GM23338 (cell line): ENCODE results near the gene FAM13A.

Experiments
- CREB1 ChIP-seq: fragments of 250-450 bp; sonication (Bioruptor Pico); IDR thresholded peaks from 2 replicates; pipeline ENCODE4 v1.5.0; 2020; ENCODE audit warnings: low read depth, mild to moderate bottlenecking, moderate library complexity
- EZH2 ChIP-seq: fragments of 200-600 bp; sonication (generic); IDR thresholded peaks from one replicate; pipeline ENCODE4 v1.8.0; 2017; ENCODE audit warnings: antibody characterized with exemption, mild to moderate bottlenecking, low read depth; ENCODE audit not compliant: unreplicated experiment
- EZH2phosphoT487 ChIP-seq: fragments of 200-600 bp; sonication (generic); IDR thresholded peaks from one replicate; pipeline ENCODE4 v1.8.1; 2018; ENCODE audit warnings: antibody characterized with exemption; ENCODE audit not compliant: unreplicated experiment
- NANOG ChIP-seq: IDR thresholded peaks from 2 replicates; pipeline ENCODE4 v1.6.1; 2016; ENCODE audit warnings: antibody characterized with exemption, borderline replicate concordance
- POLR2AphosphoS5 ChIP-seq: IDR thresholded peaks from 2 replicates; pipeline ENCODE4 v1.6.1; 2016; ENCODE audit warnings: antibody characterized with exemption, low read depth
- ZNF114 ChIP-seq: fragments of 250-450 bp; sonication (Bioruptor Pico); IDR thresholded peaks from 2 replicates; pipeline ENCODE4 v1.5.0; 2020; ENCODE audit warnings: mild to moderate bottlenecking, moderate library complexity
- TF ChIP-seq, protein P1 (sequence below), 2 experiments: fragments of 200-600 bp in 1 of 2; sonication (generic) in 1 of 2; conservative IDR thresholded peaks; 2 replicates each; pipeline versions ENCODE4 v1.5.1 to v1.6.1; 2016 to 2017; ENCODE audit warnings: antibody characterized with exemption in 2 of 2, low read depth in 2 of 2, mild to moderate bottlenecking in 2 of 2, moderate library complexity in 1 of 2
- TF ChIP-seq, protein P2 (sequence below): IDR thresholded peaks from one replicate; pipeline ENCODE4 v1.6.1; 2018; ENCODE audit warnings: antibody characterized with exemption; ENCODE audit not compliant: unreplicated experiment
- TF ChIP-seq, protein P3 (sequence below): IDR thresholded peaks from 2 replicates; pipeline ENCODE4 v1.6.1; 2016; ENCODE audit warnings: antibody characterized with exemption

DNA sequence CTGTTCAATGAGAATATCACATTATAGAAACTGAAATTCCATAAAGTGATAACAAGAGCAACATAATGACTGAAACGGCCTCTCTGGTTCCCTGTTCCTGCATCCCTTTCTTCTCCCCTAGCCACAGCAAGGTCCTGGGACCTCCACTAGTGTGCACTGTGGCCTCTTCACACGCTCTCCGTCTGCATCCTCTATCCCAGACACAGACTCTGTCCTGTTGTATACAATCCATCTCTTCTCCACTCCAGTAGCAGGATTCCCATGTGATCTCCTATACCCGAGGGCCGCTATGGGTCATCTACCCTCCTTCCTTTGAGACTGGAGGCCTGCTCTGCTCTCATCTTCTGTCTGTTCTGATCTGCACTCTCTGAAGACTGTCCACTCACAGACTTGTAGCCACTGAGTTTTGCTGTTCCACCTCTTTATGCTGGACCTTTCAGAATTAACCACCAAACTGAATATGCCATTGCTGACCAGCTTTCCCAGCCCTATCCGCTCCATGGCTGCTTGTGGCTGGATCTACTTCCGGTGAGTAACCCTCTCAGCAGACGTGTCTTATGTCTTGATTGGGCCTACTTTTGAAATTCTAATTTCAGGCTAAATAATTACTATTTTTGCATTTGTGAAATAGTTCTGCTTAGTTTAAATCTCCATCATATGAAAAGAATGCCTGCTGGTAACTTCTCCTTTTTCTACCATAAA, 254.2 kb downstream of the FAM13A start:
- TF ChIP-seq, protein P1, sequence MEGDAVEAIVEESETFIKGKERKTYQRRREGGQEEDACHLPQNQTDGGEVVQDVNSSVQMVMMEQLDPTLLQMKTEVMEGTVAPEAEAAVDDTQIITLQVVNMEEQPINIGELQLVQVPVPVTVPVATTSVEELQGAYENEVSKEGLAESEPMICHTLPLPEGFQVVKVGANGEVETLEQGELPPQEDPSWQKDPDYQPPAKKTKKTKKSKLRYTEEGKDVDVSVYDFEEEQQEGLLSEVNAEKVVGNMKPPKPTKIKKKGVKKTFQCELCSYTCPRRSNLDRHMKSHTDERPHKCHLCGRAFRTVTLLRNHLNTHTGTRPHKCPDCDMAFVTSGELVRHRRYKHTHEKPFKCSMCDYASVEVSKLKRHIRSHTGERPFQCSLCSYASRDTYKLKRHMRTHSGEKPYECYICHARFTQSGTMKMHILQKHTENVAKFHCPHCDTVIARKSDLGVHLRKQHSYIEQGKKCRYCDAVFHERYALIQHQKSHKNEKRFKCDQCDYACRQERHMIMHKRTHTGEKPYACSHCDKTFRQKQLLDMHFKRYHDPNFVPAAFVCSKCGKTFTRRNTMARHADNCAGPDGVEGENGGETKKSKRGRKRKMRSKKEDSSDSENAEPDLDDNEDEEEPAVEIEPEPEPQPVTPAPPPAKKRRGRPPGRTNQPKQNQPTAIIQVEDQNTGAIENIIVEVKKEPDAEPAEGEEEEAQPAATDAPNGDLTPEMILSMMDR (conservative IDR thresholded peaks at IDR 0.05; ENCODE audit: low read depth in 2 of 2), result no peak
- TF ChIP-seq, protein P2, sequence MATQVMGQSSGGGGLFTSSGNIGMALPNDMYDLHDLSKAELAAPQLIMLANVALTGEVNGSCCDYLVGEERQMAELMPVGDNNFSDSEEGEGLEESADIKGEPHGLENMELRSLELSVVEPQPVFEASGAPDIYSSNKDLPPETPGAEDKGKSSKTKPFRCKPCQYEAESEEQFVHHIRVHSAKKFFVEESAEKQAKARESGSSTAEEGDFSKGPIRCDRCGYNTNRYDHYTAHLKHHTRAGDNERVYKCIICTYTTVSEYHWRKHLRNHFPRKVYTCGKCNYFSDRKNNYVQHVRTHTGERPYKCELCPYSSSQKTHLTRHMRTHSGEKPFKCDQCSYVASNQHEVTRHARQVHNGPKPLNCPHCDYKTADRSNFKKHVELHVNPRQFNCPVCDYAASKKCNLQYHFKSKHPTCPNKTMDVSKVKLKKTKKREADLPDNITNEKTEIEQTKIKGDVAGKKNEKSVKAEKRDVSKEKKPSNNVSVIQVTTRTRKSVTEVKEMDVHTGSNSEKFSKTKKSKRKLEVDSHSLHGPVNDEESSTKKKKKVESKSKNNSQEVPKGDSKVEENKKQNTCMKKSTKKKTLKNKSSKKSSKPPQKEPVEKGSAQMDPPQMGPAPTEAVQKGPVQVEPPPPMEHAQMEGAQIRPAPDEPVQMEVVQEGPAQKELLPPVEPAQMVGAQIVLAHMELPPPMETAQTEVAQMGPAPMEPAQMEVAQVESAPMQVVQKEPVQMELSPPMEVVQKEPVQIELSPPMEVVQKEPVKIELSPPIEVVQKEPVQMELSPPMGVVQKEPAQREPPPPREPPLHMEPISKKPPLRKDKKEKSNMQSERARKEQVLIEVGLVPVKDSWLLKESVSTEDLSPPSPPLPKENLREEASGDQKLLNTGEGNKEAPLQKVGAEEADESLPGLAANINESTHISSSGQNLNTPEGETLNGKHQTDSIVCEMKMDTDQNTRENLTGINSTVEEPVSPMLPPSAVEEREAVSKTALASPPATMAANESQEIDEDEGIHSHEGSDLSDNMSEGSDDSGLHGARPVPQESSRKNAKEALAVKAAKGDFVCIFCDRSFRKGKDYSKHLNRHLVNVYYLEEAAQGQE, result no peak
- TF ChIP-seq EZH2phosphoT487 (no peak), POLR2AphosphoS5 (no peak), EZH2 (no peak), ZNF114 (CRISPR knock-in tag) (no peak), NANOG (no peak), CREB1 (no peak)
- TF ChIP-seq, protein P3, sequence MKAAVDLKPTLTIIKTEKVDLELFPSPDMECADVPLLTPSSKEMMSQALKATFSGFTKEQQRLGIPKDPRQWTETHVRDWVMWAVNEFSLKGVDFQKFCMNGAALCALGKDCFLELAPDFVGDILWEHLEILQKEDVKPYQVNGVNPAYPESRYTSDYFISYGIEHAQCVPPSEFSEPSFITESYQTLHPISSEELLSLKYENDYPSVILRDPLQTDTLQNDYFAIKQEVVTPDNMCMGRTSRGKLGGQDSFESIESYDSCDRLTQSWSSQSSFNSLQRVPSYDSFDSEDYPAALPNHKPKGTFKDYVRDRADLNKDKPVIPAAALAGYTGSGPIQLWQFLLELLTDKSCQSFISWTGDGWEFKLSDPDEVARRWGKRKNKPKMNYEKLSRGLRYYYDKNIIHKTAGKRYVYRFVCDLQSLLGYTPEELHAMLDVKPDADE, result no peak
